ENCODE data around the gene CLIC3.

Gene CLIC3, protein sequence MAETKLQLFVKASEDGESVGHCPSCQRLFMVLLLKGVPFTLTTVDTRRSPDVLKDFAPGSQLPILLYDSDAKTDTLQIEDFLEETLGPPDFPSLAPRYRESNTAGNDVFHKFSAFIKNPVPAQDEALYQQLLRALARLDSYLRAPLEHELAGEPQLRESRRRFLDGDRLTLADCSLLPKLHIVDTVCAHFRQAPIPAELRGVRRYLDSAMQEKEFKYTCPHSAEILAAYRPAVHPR

DNA sequence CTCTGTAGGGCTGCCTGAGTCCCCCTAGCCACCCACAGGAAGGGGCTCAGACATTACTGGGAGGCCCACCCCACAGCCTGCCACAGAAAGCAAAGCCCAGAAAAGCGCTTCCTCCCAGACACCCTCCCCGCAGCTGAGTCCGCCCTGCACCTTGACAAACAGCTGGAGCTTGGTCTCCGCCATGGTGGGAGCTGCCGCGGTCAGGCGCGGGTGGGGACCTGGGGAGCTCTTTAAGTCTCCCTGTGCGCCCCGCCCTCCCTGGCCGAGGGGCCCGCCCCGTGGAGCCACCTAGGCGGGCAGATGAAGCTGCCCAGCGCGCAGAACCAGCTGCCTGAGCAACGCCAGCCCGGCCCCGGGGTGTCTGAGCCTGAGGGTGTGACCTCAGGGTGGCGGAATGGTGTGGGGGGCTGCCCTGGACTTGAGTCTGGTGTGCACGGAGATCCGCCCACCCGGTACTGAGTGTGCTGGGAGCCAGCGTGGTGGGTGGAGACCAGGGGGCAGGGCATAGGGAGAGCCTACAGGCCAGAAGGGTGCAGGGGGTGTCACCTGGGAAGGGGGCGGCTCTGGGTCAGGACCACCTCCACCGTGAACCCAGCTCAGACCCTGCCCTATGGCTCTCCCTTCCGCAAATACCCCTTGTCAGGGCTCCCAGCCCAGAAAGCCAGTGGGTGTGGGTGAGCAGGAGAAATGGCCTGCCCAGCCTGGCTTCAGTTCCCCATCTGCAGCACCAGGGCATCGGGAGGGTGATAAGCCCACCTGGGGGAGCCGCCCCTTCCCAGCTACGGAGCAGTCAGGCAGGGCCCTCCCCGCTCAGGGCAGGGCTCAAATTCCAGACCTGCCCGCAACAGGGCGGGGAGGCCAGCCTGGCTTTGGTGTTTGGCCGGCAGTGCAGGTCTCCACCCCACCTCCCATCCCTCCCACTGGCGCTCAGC is at the start of gene CLIC3:
CLIC3 (minus strand) TSS at position 208 of the 932 bp plus-strand sequence; CDS start at position 183, 25 bp downstream.
- in situ Hi-C loops (cut with HindIII; ENCODE audit: low sequenced_read_pairs): no loop called here

DNA sequence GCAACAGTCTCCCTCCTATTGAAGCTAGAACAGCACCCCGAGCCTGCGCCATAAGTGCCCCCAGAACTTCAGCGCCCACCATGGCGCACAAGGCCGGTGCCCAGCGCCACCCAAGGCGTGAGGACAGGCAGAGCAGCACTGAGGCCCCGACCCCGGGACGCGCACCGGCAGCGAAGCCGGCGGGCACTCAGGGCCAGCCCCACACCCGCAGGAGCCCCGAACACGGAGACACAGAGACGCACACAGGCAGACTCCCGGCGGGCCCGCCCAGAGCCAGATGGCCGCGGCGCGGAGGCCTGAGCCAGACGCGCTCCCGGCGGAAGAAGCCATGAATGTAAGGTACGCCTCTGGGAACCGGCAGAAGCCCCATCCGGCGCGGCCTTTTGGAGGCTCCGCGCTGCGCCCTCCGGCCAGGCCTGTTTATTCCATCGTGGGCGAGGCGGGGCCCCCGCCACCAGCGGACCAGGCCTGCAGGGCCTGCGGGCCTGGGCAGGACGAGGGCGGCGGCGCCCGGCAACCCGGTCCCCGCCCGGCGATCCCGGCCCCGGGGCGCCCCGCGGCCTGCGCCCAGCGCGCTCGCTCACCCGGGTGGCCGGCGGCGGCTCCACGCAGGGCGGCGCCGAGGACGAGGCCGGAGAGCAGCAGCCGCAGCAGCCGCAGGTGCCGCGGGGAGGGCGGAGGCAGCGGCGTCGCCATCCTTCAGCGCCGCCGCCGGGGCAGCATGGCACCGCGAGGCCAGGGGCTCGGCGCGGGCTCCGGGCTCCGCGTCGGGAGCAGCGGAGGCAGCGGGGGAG is 49.1 kb upstream of the CLIC3 start:
- in situ Hi-C loops (cut with HindIII; ENCODE audit: low sequenced_read_pairs): loop anchor here (25.0 kb wide), 1 partner anchor 233 kb away; the partner anchor contains the start of gene RABL6

DNA sequence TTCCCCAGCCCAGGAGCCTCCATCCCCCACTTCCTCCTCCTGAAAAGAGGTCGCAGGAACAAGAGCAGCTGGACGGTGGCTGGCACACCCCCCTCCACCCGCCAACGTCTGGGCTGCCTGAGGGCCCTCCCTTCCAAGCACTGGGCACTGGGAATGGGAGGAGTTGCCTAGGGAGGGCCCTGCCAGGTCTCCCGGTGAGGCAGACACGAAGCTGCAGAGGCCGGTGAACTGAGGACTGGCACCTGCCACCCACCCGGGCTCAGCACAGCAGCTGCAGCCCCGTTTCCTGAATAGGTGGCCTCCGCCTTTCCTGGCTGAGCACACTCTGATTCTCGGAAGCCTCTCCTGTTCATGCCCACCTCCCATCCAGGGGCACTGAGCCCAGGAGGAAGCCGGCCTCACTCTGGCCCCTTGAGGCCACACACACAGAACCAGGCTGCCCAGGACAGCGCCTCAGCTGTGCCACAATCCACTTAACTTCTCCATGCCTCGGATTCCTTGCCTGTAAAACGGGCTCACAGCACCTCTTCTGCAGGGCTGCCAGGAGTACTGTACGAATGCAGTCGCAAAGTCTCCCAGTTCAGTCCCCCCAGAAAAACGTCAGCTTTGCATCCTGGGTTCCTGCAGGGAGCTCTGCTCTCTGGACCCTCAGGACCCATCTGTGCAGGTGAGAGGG is 48.3 kb upstream of the CLIC3 start:
- in situ Hi-C loops (cut with HindIII; ENCODE audit: low sequenced_read_pairs): loop anchor here (25.0 kb wide), 1 partner anchor 232 kb away; the partner anchor contains the start of gene RABL6

DNA sequence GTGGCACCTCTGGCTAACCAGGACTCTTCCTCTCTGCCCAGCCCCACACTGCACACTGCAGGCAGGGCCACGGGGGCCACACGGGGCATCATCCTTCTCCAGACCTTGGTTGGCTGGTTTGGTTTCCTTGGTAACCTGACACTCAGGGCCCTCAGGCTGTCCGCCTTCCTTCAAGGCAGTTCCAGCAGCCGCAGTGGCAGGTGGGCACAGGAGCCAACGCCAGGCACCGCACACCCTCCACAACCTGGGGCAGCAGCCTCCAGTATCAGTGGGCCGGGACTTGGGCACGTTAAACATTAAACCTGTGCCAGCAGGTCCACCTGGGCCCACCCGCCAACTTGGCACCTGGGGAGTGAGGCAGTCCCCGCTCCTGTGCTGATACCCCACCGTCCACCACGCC is 47.7 kb upstream of the CLIC3 start:
- in situ Hi-C loops (cut with HindIII; ENCODE audit: low sequenced_read_pairs): loop anchor here (25.0 kb wide), 1 partner anchor 232 kb away; the partner anchor contains the start of gene RABL6

DNA sequence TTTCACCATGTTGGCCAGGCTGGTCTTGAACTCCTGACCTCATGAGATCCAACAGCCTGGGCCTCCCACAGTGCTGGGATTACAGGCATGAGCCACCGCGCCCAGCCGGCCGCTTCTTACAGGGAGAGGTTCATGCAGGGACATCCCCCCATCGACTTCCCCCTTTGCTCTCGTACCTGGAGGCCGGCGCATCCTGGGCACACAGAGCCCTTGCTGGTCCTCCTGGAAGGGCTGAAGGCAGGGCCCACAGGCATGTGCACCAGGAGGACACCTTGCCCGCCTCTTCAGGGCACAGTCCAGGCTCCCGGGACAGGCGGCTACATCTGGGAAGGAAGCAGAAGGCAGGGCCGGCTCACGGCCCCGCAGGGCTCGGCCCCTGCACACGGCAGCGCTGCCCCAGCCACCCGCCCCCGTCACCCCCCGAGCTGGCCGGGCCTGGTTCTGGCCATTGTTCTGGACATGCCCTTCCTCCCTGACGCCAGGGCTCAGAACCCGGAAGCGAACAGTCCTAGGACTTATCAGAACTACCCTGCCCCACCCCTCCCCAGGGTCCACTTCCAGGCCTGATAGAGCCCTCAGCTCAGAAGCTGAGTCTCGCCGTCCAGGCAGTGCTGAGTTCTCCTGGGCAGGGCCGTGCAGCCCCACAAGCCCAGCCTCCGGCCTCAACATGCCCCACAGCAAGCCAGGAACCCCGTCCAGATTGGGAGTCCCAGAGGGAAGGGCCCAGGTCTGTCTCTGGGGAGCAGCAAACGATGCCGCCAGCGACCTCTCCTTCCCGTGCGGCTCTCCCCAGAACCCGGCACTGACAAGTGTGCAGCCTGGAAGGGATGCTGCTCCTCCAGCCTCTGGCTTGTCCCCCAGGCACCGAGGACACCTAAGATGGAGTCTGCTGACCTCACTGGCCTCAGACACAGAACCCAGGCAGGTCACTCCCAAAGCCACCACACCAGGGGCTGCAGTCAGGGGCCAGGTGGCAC is 46.7 kb upstream of the CLIC3 start:
- in situ Hi-C loops (cut with HindIII; ENCODE audit: low sequenced_read_pairs): loop anchor here (25.0 kb wide), 1 partner anchor 231 kb away; the partner anchor contains the start of gene RABL6

DNA sequence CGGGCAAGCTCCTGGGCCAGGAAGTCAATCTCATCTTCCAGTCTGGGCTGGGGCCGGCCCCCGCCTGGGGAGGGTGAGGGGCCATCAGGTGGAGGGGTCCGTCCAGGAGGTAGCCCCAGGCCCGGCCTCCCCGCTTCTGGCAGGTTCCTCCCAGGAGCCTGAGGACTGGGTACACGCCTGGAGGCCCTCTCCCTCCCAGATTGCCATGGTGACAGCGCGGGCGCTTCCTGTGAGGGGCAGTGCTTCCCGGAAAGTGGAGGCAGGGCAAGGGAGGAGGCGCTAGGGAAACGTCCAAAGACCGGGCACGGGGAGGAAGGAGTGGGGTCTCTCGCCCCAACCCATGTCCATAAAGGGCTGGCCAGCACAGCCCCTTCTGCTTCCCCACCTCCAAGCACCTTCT is 44.8 kb upstream of the CLIC3 start:
- in situ Hi-C loops (cut with HindIII; ENCODE audit: low sequenced_read_pairs): loop anchor here (25.0 kb wide), 1 partner anchor 229 kb away; the partner anchor contains the start of gene RABL6

DNA sequence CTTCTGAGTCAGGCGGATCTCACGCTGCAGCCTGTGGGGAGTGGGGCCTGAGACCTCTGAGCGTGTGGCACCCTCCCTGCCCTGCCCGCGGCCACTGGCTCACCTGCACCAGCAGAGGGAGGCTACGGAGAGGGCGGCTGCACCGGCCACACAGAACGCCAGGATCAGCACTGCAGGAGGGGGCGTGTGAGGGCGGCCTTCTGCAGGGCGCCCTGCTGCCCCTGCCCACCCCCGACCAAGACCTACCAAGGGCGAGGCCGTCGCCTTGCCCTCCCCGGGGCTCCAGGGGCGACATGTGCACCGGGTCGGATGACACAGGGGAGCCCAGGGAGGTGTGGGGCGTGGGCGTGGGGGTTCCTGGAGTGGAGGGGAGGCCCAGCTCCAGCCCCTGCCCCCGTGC is 44.2 kb upstream of the CLIC3 start:
- in situ Hi-C loops (cut with HindIII; ENCODE audit: low sequenced_read_pairs): loop anchor here (25.0 kb wide), 1 partner anchor 228 kb away; the partner anchor contains the start of gene RABL6

DNA sequence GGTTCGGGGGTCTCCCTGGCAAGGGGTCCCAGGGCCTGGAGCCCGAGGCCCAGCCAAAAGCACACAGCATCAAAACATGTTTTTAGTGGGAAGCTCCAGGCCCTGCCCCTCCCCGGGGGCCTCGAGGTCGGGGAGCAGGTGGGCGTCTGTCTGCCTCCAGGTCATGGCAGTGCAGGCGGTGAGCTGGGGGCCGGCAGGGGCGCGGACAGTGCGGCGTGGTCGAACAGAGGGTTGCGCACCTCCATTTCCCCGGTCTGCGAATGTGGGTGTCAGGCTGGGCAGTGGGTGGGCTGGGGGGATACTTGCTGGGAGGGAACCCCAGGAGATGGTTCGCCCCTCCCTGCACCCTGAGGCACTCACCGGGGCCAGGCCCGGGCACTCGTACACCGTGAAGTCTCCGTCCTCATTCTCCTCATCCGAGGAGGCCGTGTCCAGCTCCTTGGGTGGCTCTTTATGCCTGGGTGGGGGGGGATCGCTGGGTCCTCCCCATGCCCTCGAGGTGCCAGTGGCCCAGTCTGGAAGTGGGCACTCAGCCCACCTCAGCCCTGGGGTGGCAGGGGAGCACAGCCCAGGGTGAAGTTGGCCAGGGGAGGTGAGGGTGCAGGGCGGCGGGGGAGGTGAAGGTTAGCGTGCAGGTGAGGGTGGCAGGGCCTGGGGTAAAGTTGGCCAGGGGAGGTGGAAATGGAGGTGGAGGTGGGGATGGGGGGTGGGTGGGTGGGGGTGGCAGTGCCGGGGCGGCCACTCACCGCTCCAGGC is 43.4 kb upstream of the CLIC3 start:
- in situ Hi-C loops (cut with HindIII; ENCODE audit: low sequenced_read_pairs): loop anchor here (25.0 kb wide), 1 partner anchor 227 kb away; the partner anchor contains the start of gene RABL6

DNA sequence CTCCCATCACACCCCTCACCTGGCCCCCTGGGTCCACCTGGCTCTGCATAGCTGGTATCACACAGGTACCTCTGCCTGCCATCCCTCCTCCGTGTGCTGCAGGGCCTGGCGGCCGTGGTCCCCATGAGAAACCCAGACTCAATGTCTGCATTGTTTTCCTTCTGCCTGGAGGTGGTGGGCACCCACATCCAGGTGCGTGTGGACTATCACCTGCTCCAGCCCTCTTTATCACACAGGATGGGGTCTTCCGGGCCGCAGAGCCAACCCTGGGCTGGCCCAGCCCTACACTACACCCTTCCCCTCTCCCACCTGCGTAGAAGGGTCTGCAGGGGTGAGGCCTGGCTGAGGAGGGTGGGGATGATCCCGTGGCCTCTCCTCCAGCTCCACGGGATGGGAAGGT is 42.5 kb upstream of the CLIC3 start:
- in situ Hi-C loops (cut with HindIII; ENCODE audit: low sequenced_read_pairs): loop anchor here (25.0 kb wide), 1 partner anchor 227 kb away; the partner anchor contains the start of gene RABL6

DNA sequence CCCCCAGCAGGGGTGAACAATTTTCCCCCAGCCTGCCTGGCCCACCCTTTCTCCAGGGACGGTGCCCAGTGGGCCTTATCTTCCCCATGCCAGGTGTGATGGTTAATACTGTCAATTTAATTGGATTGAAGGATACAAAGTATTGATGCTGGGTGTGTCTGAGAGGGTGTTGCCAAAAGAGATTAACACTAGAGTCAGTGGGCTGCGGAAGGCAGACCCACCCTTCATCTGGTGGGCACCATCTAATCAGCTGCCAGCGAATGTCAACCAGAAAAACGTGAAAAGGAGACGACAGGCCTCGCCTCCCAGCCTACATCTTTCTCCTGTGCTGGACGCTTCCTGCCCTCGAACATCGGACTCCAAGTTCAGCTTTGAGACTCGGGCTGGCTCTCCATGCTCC is 41.1 kb upstream of the CLIC3 start:
- in situ Hi-C loops (cut with HindIII; ENCODE audit: low sequenced_read_pairs): loop anchor here (25.0 kb wide), 1 partner anchor 225 kb away; the partner anchor contains the start of gene RABL6

DNA sequence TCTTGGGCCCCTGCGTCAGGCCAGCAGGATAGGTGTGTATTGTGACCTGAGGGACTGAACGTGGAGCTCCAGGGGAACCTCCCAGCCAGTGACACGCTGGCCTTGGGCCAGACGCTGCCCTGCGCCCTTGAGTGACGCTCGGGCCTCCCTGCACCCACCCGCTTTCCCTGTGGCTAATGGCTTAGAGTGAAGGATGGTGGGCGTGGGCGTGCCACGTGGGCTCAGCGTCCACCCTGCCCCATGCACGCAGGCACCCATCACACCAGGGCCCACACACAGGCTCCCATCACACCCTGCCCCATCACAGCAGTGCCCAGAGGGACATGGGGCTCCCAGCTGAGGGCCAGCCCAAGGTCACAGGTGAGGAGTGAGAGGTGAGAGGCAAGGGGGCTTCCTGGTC is 40.7 kb upstream of the CLIC3 start:
- in situ Hi-C loops (cut with HindIII; ENCODE audit: low sequenced_read_pairs): loop anchor here (25.0 kb wide), 1 partner anchor 225 kb away; the partner anchor contains the start of gene RABL6

DNA sequence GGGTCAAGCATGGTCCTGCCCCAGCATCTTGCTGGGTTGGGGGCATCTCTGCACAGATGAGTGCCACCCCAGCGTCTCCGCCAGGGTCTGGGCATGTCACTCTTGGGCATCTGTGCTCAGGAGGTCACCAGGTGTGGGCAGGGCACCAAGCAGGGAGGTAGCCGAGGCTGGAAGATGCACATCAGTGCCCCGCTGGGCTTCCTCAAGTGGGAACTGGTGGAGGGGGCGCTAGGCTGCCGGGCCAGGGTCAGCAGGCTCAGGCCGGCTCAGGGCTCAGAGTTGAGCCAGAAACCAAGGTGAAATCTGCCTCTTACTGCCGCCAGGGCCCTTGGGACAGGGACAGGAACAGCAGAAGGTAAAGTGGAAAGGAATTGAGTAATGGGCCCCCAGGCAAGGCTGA is 39.6 kb upstream of the CLIC3 start:
- in situ Hi-C loops (cut with HindIII; ENCODE audit: low sequenced_read_pairs): loop anchor here (25.0 kb wide), 1 partner anchor 224 kb away; the partner anchor contains the start of gene RABL6

DNA sequence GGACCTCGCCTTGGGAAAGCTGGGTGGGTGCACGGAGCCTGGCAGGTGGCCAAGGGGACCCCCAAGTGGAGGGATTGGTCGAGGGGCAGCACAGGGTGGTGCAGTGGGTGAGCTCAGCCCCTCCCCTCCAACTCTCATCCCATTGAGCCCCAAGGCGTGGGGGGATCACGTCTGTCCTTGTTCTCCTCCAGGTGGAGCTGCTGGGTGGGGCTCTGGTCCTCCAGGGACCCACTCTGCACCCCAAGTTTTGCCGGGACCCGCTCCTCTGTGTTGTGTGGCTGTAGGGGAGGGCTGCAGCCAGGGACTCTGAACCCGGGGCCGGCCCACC is 39.1 kb upstream of the CLIC3 start:
- in situ Hi-C loops (cut with HindIII; ENCODE audit: low sequenced_read_pairs): loop anchor here (25.0 kb wide), 1 partner anchor 223 kb away; the partner anchor contains the start of gene RABL6

DNA sequence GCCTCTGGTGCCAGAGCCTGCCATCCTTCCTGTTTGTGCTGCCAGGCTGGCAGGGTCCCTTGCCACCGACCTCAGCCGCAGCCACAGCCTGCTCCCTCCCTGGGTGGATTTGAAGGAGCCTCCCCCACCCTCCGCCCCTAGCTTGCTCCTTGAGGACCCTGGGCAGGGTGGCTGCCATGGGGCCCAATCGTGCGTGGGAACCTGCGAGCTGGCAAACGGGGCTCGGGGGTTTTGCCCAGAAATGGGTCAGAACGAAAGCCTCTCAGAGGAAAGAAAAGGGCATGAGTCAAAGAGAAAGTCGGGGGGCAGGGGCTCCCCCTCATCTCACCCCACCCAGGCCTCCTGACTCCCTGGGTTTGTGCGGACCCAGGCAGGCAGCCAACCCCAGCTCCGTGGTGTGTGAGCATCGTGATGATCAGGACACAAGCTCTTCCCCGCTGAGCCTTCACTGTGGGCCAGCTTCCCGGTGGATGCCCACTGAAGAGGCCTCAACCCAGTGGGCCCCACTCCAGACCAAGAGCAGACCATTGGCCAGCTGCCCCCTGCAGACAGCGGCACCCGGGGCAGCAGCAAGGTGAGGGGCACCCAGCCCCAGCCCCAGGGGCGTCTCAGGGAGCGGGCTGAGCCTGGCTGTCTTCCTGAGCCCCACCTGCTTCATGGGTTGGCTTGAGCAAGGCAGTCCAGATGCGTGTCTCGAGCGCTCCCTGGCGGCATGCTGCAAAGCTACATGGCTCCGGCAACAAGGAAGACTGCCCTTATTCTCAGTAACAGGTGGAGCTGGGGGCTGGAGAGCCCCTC is 38.5 kb upstream of the CLIC3 start:
- in situ Hi-C loops (cut with HindIII; ENCODE audit: low sequenced_read_pairs): loop anchor here (25.0 kb wide), 1 partner anchor 223 kb away; the partner anchor contains the start of gene RABL6

DNA sequence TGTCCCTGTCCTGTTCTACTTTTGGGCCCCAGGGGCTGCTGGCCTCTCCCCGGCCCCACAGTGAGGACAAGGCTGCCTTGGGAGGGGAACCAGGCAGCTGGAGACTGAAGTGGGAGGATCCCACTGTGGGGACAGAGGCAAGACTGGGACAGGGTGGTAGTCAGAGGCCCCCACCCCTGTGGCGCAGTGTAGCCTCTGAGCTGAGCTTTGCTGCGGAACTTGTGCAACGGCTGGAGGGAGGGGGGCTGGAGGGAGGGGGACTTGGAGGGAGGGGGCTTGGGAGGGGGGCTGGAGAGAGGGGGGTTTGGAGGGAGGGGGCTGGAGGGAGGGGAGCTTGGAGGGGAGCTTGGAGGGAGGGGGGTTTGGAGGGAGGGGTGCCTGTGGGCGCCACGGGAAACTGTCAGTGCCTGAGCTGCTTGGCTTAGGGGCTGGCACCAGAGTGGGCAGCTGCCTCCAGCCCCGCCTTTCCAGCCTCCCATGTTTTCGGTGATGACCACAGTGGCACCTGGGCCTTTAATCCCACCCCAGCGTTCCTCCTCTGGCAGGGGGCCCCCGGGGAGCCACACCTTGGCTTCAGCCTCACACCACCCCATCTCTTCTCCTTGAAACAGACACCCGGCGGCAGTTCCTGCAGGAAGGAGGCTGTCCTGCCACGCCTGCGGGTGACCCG is 37.8 kb upstream of the CLIC3 start:
- in situ Hi-C loops (cut with HindIII; ENCODE audit: low sequenced_read_pairs): loop anchor here (25.0 kb wide), 1 partner anchor 222 kb away; the partner anchor contains the start of gene RABL6

DNA sequence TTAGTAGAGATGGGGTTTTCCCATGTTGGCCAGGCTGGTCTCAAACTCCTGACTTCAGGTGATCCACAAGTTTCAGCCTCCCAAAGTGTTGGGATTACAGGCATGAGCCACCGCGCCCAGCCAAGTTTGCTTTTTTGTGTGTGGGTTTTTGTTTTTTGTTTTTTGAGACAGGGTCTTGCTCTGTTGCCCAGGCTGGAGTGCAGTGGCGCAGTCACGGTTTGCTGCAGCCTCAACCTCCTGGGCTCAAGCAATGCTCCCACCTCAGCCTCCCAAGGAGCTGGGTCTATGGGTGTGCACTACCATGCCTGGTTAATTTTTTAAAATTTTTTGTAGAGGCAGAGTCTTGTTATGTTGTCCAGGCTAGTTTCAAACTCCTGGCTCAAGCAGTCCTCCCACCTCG is 37.1 kb upstream of the CLIC3 start:
- in situ Hi-C loops (cut with HindIII; ENCODE audit: low sequenced_read_pairs): loop anchor here (25.0 kb wide), 1 partner anchor 221 kb away; the partner anchor contains the start of gene RABL6
